Measurements from ENCODE around the gene LAMB2. TPM values are rescaled to one million over a fixed set of nuclear protein-coding genes. Genes with fewer than 3 reads are reported as not detected.

The LAMB2 gene
- total RNA-seq, 1 experiment from 2014 or later: 118 TPM

- TF ChIP-seq ZBTB43 (CRISPR knock-in tag; IDR thresholded peaks at IDR 0.05) (no peak), JAZF1 (CRISPR knock-in tag; IDR thresholded peaks at IDR 0.05) (no peak), ZNF512 (CRISPR knock-in tag; IDR thresholded peaks at IDR 0.05; ENCODE audit: borderline replicate concordance) (no peak), NFATC4 (CRISPR knock-in tag; IDR thresholded peaks at IDR 0.05) (no peak; the same call in 1 of the 2 replicates), ARID4B (CRISPR knock-in tag; IDR thresholded peaks at IDR 0.05; ENCODE audit: borderline replicate concordance) (peak; percentile 20; the same call in 1 of the 2 replicates), ESRRA (CRISPR knock-in tag; IDR thresholded peaks at IDR 0.05; ENCODE audit: borderline replicate concordance) (0 out of 2 replicates have a peak, but pooled peaks have one; percentile 7), PREB (CRISPR knock-in tag; IDR thresholded peaks at IDR 0.05; ENCODE audit: borderline replicate concordance) (no peak), MYBL2 (CRISPR knock-in tag; IDR thresholded peaks at IDR 0.05) (no peak), FOXP4 (CRISPR knock-in tag; IDR thresholded peaks at IDR 0.05) (no peak; the same call in 1 of the 2 replicates), RORB (CRISPR knock-in tag; IDR thresholded peaks at IDR 0.05) (no peak), HMGA2 (CRISPR knock-in tag; IDR thresholded peaks at IDR 0.05) (no peak), TCF7 (CRISPR knock-in tag; IDR thresholded peaks at IDR 0.05; ENCODE audit: low read depth) (no peak), NR2C2 (CRISPR knock-in tag; IDR thresholded peaks at IDR 0.05) (no peak), EMX1 (CRISPR knock-in tag; IDR thresholded peaks at IDR 0.05) (peak; percentile 84; the same call in 1 of the 2 replicates), E2F1 (CRISPR knock-in tag; IDR thresholded peaks at IDR 0.05) (no peak), ZNF281 (CRISPR knock-in tag; IDR thresholded peaks at IDR 0.05) (0 out of 2 replicates have a peak, but pooled peaks have one; percentile 30), ZSCAN18 (CRISPR knock-in tag; IDR thresholded peaks at IDR 0.05) (no peak), MAX (CRISPR knock-in tag; IDR thresholded peaks at IDR 0.05) (peak; percentile 28; the same call in 1 of the 2 replicates), ZNF219 (CRISPR knock-in tag; IDR thresholded peaks at IDR 0.05; ENCODE audit: borderline replicate concordance) (no peak), NFE2L1 (CRISPR knock-in tag; IDR thresholded peaks at IDR 0.05) (no peak), KAT7 (CRISPR knock-in tag; IDR thresholded peaks at IDR 0.05; ENCODE audit: borderline replicate concordance) (peak; percentile 74; the same call in 1 of the 2 replicates)
Observed at GRCh38 chr3:49092938-49093852, 39.7 kb downstream of the LAMB2 start (continued).
